HepG2 (cell line): ENCODE results near the gene ADRA2B. TPM values are rescaled to one million over a fixed set of nuclear protein-coding genes. Genes with fewer than 3 reads are reported as not detected.

Source experiments
- ATAC-seq: fragments of 200-7000 bp; cut with Tn5 transposase; 3 replicates; pipeline ENCODE4 v1.9.1; 2020; ENCODE audit warnings: mild to moderate bottlenecking, moderate library complexity
- Bru-seq: library from RNA; stranded (reverse); fragments of 400-500 nt; gene quantifications from one replicate; lab custom pipeline; 2021; lab: Mats Ljungman, UMichigan
- BruChase-seq, 2 experiments: library from RNA; stranded (reverse); fragments of 400-500 nt; gene quantifications; one replicate each; lab custom pipeline; 2021; lab: Mats Ljungman, UMichigan
- BruUV-seq: library from RNA; stranded (reverse); fragments of 400-500 nt; replicated peaks from 2 replicates; lab custom pipeline; 2021; lab: Mats Ljungman, UMichigan
- CTCF ChIA-PET: fragments of 300-600 bp; formaldehyde crosslinking; extraction: SDS; loops from one replicate; lab custom pipeline; 2021; ENCODE audit warnings: low total read pairs, inconsistent platforms, low intra/inter-chr PET ratio; lab: Yijun Ruan, JAX
- POLR2A ChIA-PET: fragments of 350-600 bp; sonication (Branson Sonifier 250); formaldehyde crosslinking; loops from one replicate; lab custom pipeline; 2020; ENCODE audit warnings: antibody characterized with exemption, inconsistent platforms; lab: Yijun Ruan, JAX
- DNase-seq: peaks from one replicate; pipeline ENCODE4 v3.0.0-alpha.2; 2015; ENCODE audit warnings: low spot score
- FAIRE-seq: peaks from 3 replicates; lab custom pipeline; 2011; peaks lifted over from hg19 to GRCh38; lab: Jason Lieb, UNC
- H2AFZ ChIP-seq: one replicate; pipeline ENCODE4 v1.6.1; 2011; ENCODE audit warnings: low read length, inconsistent platforms
- H3K27ac ChIP-seq: fragments of 300-600 bp; 3 replicates; pipeline ENCODE4 v1.8.0; 2011; ENCODE audit warnings: mixed run types, mild to moderate bottlenecking, mixed read lengths, low read length, inconsistent platforms; ENCODE audit not compliant: insufficient read depth; ENCODE audit errors: extremely low read length
- H3K27me3 ChIP-seq, 2 experiments: fragments of 200-600 bp in 1 of 2; 2 replicates in 1 of 2; 3 replicates in 1 of 2; pipeline versions ENCODE4 v1.6.0 to v1.8.0; 2011; ENCODE audit warnings: low read length in 2 of 2, mild to moderate bottlenecking in 2 of 2, moderate library complexity in 2 of 2, inconsistent platforms in 1 of 2; ENCODE audit not compliant: insufficient read depth in 2 of 2, control insufficient read depth in 1 of 2
- H3K36me3 ChIP-seq, 2 experiments: fragments of 200-600 bp in 1 of 2; replicated peaks in 1 of 2; 2 replicates in 1 of 2; 3 replicates in 1 of 2; pipeline versions ENCODE4 v1.5.1 to v1.8.0; 2011; ENCODE audit warnings: low read length in 2 of 2, inconsistent platforms in 1 of 2; ENCODE audit not compliant: insufficient read depth in 2 of 2, control insufficient read depth in 1 of 2
- H3K4me1 ChIP-seq: 2 replicates; pipeline ENCODE4 v1.5.1; 2012; ENCODE audit warnings: low read length, inconsistent platforms; ENCODE audit not compliant: insufficient read depth
- H3K4me2 ChIP-seq: 2 replicates; pipeline ENCODE4 v1.6.0; 2011; ENCODE audit warnings: low read depth, low read length, inconsistent platforms
- H3K4me3 ChIP-seq, 3 experiments: fragments of 200-600 bp in 1 of 3; sonication (generic), shearing (Covaris generic) in 1 of 3; replicated peaks in 1 of 3; 2 replicates each; pipeline ENCODE4 v1.5.1; 2011 to 2016; ENCODE audit warnings: low read length in 3 of 3, inconsistent platforms in 2 of 3, low read depth in 2 of 3, mild to moderate bottlenecking in 2 of 3, control low read depth in 1 of 3, mixed read lengths in 1 of 3; ENCODE audit not compliant: insufficient read depth in 1 of 3
- H3K79me2 ChIP-seq: one replicate; pipeline ENCODE4 v1.6.1; 2011; ENCODE audit warnings: low read length, inconsistent platforms; ENCODE audit not compliant: insufficient read depth
- H3K9ac ChIP-seq: 2 replicates; pipeline ENCODE4 v1.6.0; 2011; ENCODE audit warnings: mild to moderate bottlenecking, low read depth, low read length, inconsistent platforms; ENCODE audit not compliant: insufficient read depth
- H3K9me3 ChIP-seq: 2 replicates; pipeline ENCODE4 v1.5.1; 2012; ENCODE audit warnings: mild to moderate bottlenecking, low read length
- H4K20me1 ChIP-seq: 2 replicates; pipeline ENCODE4 v1.6.0; 2011; ENCODE audit warnings: inconsistent platforms, mild to moderate bottlenecking, low read length, moderate library complexity; ENCODE audit not compliant: insufficient read depth
- DMAP1 ChIP-seq: IDR thresholded peaks from 2 replicates; pipeline ENCODE4 v1.6.1; 2016
- JDP2 ChIP-seq: sonication (generic); formaldehyde crosslinking; IDR thresholded peaks from 2 replicates; pipeline ENCODE4 v1.8.1; 2022; ENCODE audit warnings: missing genetic modification reagents, borderline replicate concordance
- PITX1 ChIP-seq: sonication (generic); formaldehyde crosslinking; IDR thresholded peaks from 2 replicates; pipeline ENCODE4 v1.5.1; 2020; ENCODE audit warnings: mild to moderate bottlenecking, missing genetic modification reagents
- RFX5 ChIP-seq: IDR thresholded peaks from 2 replicates; pipeline ENCODE4 v1.6.1; 2011; ENCODE audit warnings: low read depth, low read length, improper control_type of control experiment
- SP2 ChIP-seq: sonication (generic); formaldehyde crosslinking; IDR thresholded peaks from 2 replicates; pipeline ENCODE4 v1.5.1; 2020; ENCODE audit warnings: mild to moderate bottlenecking, missing genetic modification reagents
- SPEN ChIP-seq: sonication (generic); formaldehyde crosslinking; IDR thresholded peaks from 2 replicates; pipeline ENCODE4 v1.5.1; 2020; ENCODE audit warnings: low read depth, mild to moderate bottlenecking, missing genetic modification reagents
- ZNF572 ChIP-seq: sonication (generic); formaldehyde crosslinking; IDR thresholded peaks from 2 replicates; pipeline ENCODE4 v1.5.1; 2020; ENCODE audit warnings: mild to moderate bottlenecking, missing genetic modification reagents
- ZNF761 ChIP-seq: sonication (generic); formaldehyde crosslinking; conservative IDR thresholded peaks from 2 replicates; pipeline ENCODE4 v1.4.0; 2020; ENCODE audit warnings: mild to moderate bottlenecking, missing genetic modification reagents
- whole genome bisulfite sequencing: methylation state at CpG from one replicate; pipeline ENCODE4 v1.1.6; 2017; ENCODE audit warnings: low lambda C conversion rate; 5-methylcytosine and 5-hydroxymethylcytosine counted together
- in situ Hi-C: cut with HindIII; loops from 2 replicates; pipeline ENCODE4 v1.10.0; 2017; ENCODE audit warnings: low pct_unique_long_range_greater_than_20kb; ENCODE audit not compliant: extremely low pct_ligation_motif_present
- intact Hi-C: fragments of 100-400 bp; cut with micrococcal nuclease; formaldehyde crosslinking; loops from one replicate; pipeline ENCODE4 v1.10.0; 2022; ENCODE audit not compliant: unreplicated experiment
- long read RNA-seq, 2 experiments: library from RNA in 1 of 2; library from polyadenylated mRNA in 1 of 2; stranded (forward) in 1 of 2; unstranded in 1 of 2; transcript quantifications; one replicate each; pipeline ENCODE4 v2.0.0, GENCODE V29; 2019 to 2022
- polyA minus RNA-seq, 3 experiments: library from RNA; depleted of rRNA, polyadenylated mRNA; stranded (reverse); fragments of >200 nt; gene quantifications; 2 replicates each; pipeline ENCODE4 v1.2.3, GENCODE V29; 2011; ENCODE audit warnings: low replicate concordance in 1 of 3
- polyA plus RNA-seq, 8 experiments: library from polyadenylated mRNA; depleted of rRNA in 3 of 8; stranded (reverse) in 7 of 8; unstranded in 1 of 8; fragments of >200 nt; fragmentation: Illumina TruSeq in 4 of 8; extraction: Trizol in 4 of 8; gene quantifications; 2 replicates each; pipeline versions ENCODE4 v1.2.1 to v1.2.3, GENCODE V29; 2011 to 2016; ENCODE audit warnings: low read depth in 4 of 8, missing spikeins in 1 of 8, mixed read lengths in 1 of 8; ENCODE audit not compliant: insufficient read depth in 1 of 8
- total RNA-seq, 5 experiments: library from RNA; depleted of rRNA; stranded (reverse); fragments of >200 nt; fragmentation: Illumina TruSeq; extraction: Trizol; gene quantifications; 2 replicates each; pipeline ENCODE4 v1.2.3, GENCODE V29; 2016; ENCODE audit warnings: low read depth in 1 of 5
- TF ChIP-seq, protein P1 (sequence below): sonication (generic); formaldehyde crosslinking; IDR thresholded peaks from 2 replicates; pipeline ENCODE4 v1.8.1; 2022; ENCODE audit warnings: low read depth, mild to moderate bottlenecking, missing genetic modification reagents
- TF ChIP-seq, protein P2 (sequence below): sonication (generic); formaldehyde crosslinking; IDR thresholded peaks from 2 replicates; pipeline ENCODE4 v1.4.0; 2020; ENCODE audit warnings: mild to moderate bottlenecking, missing genetic modification reagents

ADRA2B gene
- total RNA-seq (2016; rRNA removed; fragmentation: Illumina TruSeq; extraction: Trizol) (not detected in 2 replicates), polyA plus RNA-seq (2011; rRNA removed) (not detected in 2 replicates), polyA minus RNA-seq (2011; rRNA and poly(A)+ RNA removed; ENCODE audit: low replicate concordance) (0.07 TPM in 1 of 2 replicates, not detected in the other), Bru-seq, nascent RNA (percentile 14 among the genes with signal in this experiment), BruChase-seq, experiment 1, labeled RNA remaining after a 6-hour chase (not detected), BruChase-seq, experiment 2, labeled RNA remaining after a 2-hour chase (not detected)
- not detected in 2 replicates for total RNA-seq (2016; cell fraction: cytosol; rRNA removed; fragmentation: Illumina TruSeq; extraction: Trizol; ENCODE audit: low read depth)
- not detected in 2 replicates for total RNA-seq (2016; cell fraction: insoluble cytoplasmic fraction; rRNA removed; fragmentation: Illumina TruSeq; extraction: Trizol)
- total RNA-seq (2016; cell fraction: membrane; rRNA removed; fragmentation: Illumina TruSeq; extraction: Trizol) = not detected in 2 replicates
- total RNA-seq (2016; cell fraction: nucleus; rRNA removed; fragmentation: Illumina TruSeq; extraction: Trizol) = not detected in 2 replicates
- polyA plus RNA-seq (2011; cell fraction: cytosol; rRNA removed) = not detected in 2 replicates
- 0.10 TPM in 1 of 2 replicates, not detected in the other for polyA plus RNA-seq (2011; cell fraction: nucleus; rRNA removed)
- not detected in 2 replicates for polyA plus RNA-seq (2012)
- not detected in 2 replicates for polyA plus RNA-seq (2016; cell fraction: cytosol; fragmentation: Illumina TruSeq; extraction: Trizol; ENCODE audit: low read depth)
- polyA plus RNA-seq (2016; cell fraction: insoluble cytoplasmic fraction; fragmentation: Illumina TruSeq; extraction: Trizol; ENCODE audit: low read depth) = not detected in 2 replicates
- not detected in 2 replicates for polyA plus RNA-seq (2016; cell fraction: membrane; fragmentation: Illumina TruSeq; extraction: Trizol; ENCODE audit: low read depth)
- not detected in 2 replicates for polyA plus RNA-seq (2016; cell fraction: nucleus; fragmentation: Illumina TruSeq; extraction: Trizol; ENCODE audit: insufficient read depth, low read depth)
- not detected in 2 replicates for polyA minus RNA-seq (2011; cell fraction: cytosol; rRNA and poly(A)+ RNA removed)
- not detected in 2 replicates for polyA minus RNA-seq (2011; cell fraction: nucleus; rRNA and poly(A)+ RNA removed)
- long read RNA-seq, experiment 1 = 0 reads
- long read RNA-seq, experiment 2 = 0 reads

DNA sequence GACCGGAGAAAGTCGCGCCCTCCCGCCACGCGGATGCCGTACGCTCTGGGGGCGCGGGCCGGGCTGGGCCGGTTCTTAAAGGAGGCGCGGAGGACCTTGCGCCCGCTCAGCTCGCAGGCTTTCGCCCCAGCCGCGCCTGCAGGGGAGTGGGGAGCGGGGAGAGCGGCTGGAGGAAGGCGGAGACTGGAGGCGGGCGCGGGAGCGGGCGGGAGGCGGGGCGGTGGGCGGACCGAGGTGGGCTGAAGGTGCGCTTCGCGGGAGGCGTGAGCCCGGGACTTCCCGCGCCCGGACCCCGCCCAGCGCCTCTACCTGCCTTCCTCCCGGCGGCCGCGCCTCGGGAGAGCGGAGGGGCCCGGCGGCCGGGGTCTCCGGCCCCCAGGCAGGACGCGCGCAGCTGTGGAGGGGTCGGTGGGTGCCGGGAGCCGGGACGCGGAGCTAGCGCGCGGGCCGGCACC lies at the start of gene ADRA2B:
ADRA2B (minus strand) TSS at position 148 of the 455 bp plus-strand sequence. CDS start 422 bp downstream, outside the sequence.
- POLR2A ChIA-PET = no interaction called here
- in situ Hi-C loops = loop anchor here (25.0 kb wide), 2 partner anchors 104 to 279 kb away; no protein-coding TSS in a partner anchor
- no peak for TF ChIP-seq RFX5
- no peak for TF ChIP-seq ZNF572 (CRISPR knock-in tag)
- TF ChIP-seq ZNF761 (CRISPR knock-in tag) = 0 out of 2 replicates have a peak, but pooled peaks have one; percentile 49
- no peak for TF ChIP-seq SPEN (CRISPR knock-in tag)
- TF ChIP-seq, protein P1, sequence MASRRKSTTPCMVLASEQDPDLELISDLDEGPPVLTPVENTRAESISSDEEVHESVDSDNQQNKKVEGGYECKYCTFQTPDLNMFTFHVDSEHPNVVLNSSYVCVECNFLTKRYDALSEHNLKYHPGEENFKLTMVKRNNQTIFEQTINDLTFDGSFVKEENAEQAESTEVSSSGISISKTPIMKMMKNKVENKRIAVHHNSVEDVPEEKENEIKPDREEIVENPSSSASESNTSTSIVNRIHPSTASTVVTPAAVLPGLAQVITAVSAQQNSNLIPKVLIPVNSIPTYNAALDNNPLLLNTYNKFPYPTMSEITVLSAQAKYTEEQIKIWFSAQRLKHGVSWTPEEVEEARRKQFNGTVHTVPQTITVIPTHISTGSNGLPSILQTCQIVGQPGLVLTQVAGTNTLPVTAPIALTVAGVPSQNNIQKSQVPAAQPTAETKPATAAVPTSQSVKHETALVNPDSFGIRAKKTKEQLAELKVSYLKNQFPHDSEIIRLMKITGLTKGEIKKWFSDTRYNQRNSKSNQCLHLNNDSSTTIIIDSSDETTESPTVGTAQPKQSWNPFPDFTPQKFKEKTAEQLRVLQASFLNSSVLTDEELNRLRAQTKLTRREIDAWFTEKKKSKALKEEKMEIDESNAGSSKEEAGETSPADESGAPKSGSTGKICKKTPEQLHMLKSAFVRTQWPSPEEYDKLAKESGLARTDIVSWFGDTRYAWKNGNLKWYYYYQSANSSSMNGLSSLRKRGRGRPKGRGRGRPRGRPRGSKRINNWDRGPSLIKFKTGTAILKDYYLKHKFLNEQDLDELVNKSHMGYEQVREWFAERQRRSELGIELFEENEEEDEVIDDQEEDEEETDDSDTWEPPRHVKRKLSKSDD (CRISPR knock-in tag) = 0 out of 2 replicates have a peak, but pooled peaks have one; percentile 15
- no peak for TF ChIP-seq PITX1 (CRISPR knock-in tag)
- no peak for TF ChIP-seq JDP2 (CRISPR knock-in tag)
- TF ChIP-seq, protein P2, sequence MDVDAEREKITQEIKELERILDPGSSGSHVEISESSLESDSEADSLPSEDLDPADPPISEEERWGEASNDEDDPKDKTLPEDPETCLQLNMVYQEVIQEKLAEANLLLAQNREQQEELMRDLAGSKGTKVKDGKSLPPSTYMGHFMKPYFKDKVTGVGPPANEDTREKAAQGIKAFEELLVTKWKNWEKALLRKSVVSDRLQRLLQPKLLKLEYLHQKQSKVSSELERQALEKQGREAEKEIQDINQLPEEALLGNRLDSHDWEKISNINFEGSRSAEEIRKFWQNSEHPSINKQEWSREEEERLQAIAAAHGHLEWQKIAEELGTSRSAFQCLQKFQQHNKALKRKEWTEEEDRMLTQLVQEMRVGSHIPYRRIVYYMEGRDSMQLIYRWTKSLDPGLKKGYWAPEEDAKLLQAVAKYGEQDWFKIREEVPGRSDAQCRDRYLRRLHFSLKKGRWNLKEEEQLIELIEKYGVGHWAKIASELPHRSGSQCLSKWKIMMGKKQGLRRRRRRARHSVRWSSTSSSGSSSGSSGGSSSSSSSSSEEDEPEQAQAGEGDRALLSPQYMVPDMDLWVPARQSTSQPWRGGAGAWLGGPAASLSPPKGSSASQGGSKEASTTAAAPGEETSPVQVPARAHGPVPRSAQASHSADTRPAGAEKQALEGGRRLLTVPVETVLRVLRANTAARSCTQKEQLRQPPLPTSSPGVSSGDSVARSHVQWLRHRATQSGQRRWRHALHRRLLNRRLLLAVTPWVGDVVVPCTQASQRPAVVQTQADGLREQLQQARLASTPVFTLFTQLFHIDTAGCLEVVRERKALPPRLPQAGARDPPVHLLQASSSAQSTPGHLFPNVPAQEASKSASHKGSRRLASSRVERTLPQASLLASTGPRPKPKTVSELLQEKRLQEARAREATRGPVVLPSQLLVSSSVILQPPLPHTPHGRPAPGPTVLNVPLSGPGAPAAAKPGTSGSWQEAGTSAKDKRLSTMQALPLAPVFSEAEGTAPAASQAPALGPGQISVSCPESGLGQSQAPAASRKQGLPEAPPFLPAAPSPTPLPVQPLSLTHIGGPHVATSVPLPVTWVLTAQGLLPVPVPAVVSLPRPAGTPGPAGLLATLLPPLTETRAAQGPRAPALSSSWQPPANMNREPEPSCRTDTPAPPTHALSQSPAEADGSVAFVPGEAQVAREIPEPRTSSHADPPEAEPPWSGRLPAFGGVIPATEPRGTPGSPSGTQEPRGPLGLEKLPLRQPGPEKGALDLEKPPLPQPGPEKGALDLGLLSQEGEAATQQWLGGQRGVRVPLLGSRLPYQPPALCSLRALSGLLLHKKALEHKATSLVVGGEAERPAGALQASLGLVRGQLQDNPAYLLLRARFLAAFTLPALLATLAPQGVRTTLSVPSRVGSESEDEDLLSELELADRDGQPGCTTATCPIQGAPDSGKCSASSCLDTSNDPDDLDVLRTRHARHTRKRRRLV (CRISPR knock-in tag) = no peak
- TF ChIP-seq DMAP1 = no peak
- TF ChIP-seq SP2 (CRISPR knock-in tag) = no peak

More for the DNA sequence above, at the start of gene ADRA2B:
- H3K4me3 ChIP-seq = peak within 1 kb of the TSS; percentile 48 to 76 (median 53); a peak in 5 of 6 replicates
- BruUV-seq = no TSS peak
- H4K20me1 ChIP-seq = no peaks in the 10 kb centered on the region
- H3K27ac ChIP-seq = no peak within 1 kb of the TSS
- DNase-seq (no peak), ATAC-seq (peak; percentile 29), FAIRE-seq (no peak)
- H3K79me2 ChIP-seq = no peaks in the 10 kb centered on the region
- H3K27me3 ChIP-seq = peaks cover 23 to 65% of the 10 kb centered on the region in 2 experiments
- WGBS = 14% methylated on average over 47 of the region's 64 CpGs
- no peaks in the 10 kb centered on the region for H3K36me3 ChIP-seq
- H3K9ac ChIP-seq = no peak within 1 kb of the TSS
- peak within 1 kb of the TSS; percentile 78 for H3K4me2 ChIP-seq
- CTCF ChIA-PET = interaction anchor here (1.2 to 2.4 kb wide), 4 partner anchors 53 to 123 kb away, joined by 3 to 13 read pairs (median 7); no protein-coding TSS in a partner anchor
- no peak within 1 kb of the TSS for H2AFZ ChIP-seq
- intact Hi-C loops = loop anchor here (10.0 kb wide), 2 partner anchors 52 to 92 kb away; no protein-coding TSS in a partner anchor
- no peaks in the 10 kb centered on the region for H3K9me3 ChIP-seq
- 0 out of 2 replicates have a peak, but pooled peaks cover 5% of the 10 kb centered on the region for H3K4me1 ChIP-seq
